ENCODE measurements around the gene CIP2A.

The CIP2A gene

GRCh38 chr3:108564564-108564963 is 24.7 kb downstream of the CIP2A start:
- no peak for DNase-seq (ENCODE audit: low read depth in 2 of 2)

DNA sequence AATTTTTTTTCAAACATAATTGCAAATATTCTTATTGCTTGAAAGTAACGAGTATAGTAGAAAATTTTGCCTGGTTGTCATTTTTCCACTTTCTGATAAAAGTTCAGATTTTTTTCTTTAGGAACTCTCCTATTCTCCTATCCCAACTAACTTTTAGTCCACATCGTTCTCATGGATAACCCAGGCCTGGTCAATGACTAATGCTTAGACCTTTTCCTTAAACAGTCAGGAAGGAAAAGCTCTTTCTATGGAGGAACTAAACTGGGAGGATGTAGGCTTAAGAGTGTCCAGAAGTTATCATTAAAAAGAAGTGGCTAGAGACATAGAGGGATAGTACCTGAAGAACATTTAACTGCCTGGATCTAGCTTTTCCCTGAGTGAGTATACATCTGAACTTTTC is 26.7 kb downstream of the CIP2A start:
- no peak for DNase-seq (ENCODE audit: low read depth in 2 of 2)

DNA sequence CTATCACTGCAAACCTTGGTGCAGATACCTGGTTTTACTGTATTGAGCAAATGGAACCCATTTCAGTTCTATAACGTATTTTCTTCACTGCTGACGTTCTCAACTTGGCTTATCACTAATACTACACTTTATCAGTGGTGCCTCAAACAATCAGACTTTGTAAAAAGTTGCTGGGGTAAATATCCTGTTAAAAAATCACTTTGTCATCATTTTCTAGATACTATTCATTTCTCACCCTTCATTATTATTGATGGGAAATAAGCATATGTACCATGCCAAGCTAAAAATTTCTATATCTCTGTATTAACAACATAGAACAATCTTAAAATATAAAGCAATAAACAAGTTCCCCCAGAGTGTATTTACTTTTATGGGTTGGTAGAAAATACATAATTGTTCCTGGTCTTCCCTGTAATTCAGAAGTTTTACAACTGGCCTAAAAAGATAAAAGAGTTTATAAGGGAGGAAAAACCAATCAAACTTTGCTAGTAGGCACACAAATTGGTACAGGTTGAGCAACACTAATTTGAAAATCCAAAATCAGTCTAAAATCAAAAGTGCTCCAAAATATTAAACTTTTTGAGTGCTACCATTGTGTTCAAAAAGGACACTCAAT is 33.2 kb downstream of the CIP2A start:
- DNase-seq (ENCODE audit: low read depth in 2 of 2), result no peak

DNA sequence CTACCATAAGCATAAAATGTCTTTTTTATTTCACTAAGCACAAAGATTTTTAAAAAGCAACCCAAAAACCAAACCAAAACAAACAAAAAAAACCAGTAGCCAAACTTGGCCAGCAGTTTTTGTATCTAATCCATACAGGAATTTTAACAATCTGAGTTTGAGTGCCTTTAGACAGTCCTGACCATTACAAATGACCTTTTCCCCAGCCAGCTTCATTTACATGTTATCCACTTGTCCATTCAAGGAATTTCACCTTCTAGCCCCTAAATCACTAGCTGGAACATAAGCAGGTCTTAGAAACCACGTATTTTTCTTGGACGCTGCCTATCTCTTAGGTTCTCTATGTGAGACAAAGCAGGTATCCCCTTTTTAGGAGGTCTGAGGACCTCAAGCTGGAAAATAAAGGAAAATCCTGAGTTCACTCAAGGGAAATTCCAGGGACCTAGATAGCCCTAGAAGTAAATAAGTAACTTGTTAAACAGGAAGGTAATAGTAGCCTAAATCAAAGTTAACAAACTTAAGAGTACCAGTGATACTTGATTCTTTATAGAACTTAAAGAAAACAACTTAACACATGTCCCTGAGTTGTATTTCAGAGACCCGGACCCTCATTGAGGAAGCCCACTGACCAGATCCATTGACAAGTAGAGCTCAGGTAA is 34.2 kb downstream of the CIP2A start:
- DNase-seq (ENCODE audit: low read depth in 2 of 2), result no peak

- DNase-seq (ENCODE audit: low read depth in 2 of 2), result no peak
Observed at GRCh38 chr3:108554229-108554628, 35.0 kb downstream of the CIP2A start.

- no peak for DNase-seq (ENCODE audit: low read depth in 2 of 2)
Observed at GRCh38 chr3:108552267-108553159, 36.7 kb downstream of the CIP2A start.

GRCh38 chr3:108548886-108549285 is 40.4 kb downstream of the CIP2A start:
- DNase-seq (ENCODE audit: low read depth in 2 of 2), result no peak

DNA sequence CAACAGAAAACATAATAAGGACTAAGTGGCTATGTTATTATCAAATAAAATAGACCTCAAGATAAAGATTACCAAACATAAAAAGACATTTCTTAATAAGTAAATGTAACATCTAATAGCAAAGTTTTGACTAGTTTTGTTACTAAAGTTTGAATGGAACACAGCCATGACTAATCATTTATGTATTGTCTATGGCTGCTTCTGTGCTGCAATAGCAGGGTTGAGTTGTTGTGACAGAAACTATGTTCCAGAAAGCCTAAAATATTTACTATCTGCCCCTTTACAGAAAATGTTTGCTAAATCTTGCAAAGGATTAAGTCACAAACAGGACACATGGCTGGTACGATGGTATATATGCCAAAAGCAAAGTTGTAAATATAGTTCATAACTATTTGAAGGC is 40.9 kb downstream of the CIP2A start:
- no peak for DNase-seq (ENCODE audit: low read depth in 2 of 2)

GRCh38 chr3:108546692-108547091 is 42.5 kb downstream of the CIP2A start:
- DNase-seq (ENCODE audit: low read depth in 2 of 2), result no peak

DNA sequence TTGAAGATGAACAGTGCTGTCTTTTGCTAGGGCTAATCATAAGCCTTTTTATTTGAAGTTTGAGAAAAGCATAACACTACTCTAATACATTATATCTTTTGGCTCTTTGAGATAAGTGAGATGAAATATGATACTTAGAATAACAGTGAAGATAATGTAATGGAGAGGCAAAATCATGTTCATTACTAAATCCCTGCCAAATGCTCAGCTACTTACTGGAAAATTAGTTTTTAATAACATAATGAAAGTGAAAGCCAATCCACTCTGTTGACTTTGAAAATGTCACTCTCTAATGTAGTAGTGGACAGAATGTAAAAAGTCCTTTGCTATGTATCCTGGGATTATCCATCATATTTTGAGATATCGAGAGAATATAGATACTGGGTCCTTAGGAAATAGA is 43.0 kb downstream of the CIP2A start:
- DNase-seq (ENCODE audit: low read depth in 2 of 2), result no peak

DNA sequence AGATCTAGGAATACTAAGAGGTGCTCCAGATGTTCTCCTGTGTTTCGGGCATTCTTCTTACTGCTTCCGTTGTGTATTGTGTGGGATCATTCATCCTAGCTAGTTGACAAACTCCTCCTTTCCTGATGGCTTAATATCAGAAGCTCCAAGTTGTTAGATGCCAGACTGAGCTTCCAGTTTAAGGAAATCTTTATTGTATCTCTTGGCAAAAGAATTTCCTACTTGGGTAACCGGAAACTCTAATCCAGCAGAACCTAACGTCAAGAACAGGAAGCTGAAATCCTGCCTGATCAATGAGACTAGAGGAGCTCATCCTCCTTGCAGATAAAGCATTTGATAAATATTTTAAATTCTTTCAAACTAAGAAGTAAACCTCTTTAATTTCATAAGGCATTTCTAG is 51.2 kb downstream of the CIP2A start:
- no peak for DNase-seq (ENCODE audit: low read depth in 2 of 2)

GRCh38 chr3:108528459-108529252 is 60.6 kb downstream of the CIP2A start:
- DNase-seq (ENCODE audit: low read depth in 2 of 2), result no peak

DNA sequence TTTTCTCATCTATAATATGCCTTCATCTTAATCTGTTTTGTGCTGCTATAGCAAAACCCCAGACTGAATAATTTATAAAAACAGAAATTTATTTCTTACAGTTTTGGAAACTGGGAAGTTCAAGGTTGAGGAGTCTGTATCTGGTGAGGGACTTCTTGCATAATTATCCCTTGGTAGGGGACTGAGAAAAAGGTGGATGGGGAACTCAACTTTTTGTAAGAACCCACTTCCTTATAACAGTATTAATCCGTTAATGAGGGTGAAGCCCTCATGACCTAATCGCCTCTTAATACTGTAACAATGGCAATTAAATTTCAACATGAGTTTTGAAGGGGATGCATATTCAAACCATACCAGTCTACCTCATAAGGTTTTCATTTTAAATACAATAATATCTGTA is 61.4 kb downstream of the CIP2A start:
- no peak for DNase-seq (ENCODE audit: low read depth in 2 of 2)

DNA sequence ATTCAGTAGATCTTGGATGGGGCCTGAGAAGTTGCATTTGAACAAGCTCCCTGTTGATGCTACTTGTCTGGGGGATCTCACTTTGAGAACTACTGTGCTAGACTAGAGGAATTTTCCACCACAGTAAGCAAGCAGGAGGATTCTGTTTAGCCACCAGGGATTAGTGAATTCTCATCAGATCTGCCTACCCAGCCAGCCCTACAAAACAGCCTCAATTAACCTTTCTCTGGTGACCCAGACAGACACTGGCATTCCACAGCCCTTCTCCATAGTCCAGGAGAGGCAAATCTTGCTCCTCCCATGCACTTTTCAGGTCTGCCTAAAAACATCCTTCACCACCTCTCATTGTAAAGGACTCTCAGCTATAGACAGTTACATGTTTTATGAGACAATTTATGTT is 62.1 kb downstream of the CIP2A start:
- no peak for DNase-seq (ENCODE audit: low read depth in 2 of 2)

DNA sequence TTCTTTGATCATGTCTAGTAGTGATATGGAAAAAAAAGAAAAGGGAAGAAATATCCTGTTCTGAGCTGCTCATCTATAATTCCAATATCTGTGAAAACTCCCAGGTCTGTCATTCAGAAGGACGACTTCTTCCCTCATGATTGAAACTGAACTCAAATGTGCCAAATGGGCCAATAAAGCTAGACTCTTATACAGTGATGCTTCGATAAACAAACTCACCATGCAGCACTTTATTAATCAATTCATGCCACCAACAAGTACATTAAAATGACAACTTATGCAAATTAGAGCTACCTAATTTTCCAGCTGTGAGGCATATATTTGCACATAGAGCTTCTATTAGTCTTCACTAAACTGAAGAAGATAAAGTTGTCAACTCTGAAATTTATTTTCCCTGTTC is 63.3 kb downstream of the CIP2A start:
- DNase-seq (ENCODE audit: low read depth in 2 of 2), result no peak

GRCh38 chr3:108525256-108525655 is 64.0 kb downstream of the CIP2A start:
- DNase-seq (ENCODE audit: low read depth in 2 of 2), result no peak

GRCh38 chr3:108524537-108524936 is 64.7 kb downstream of the CIP2A start:
- DNase-seq (ENCODE audit: low read depth in 2 of 2), result no peak

DNA sequence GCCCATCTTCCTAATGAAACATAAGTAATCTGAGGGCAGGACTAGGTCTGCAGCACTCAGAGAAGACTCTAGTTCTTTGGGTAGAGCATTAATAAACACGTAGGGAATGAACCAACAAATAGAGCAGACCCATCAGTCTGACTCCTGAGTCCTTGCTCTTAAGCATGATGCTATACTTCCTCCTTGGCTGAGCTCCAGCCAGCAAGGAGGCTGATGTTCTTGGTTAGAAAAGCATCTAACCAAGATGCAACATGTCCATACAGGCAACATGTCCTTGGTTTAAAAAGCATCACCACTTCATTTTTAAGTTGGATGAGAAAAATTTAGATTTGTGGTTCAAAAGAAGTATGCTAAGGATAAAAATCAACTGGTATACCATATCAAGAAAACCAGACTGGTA is 70.3 kb downstream of the CIP2A start:
- DNase-seq (ENCODE audit: low read depth in 2 of 2), result no peak

DNA sequence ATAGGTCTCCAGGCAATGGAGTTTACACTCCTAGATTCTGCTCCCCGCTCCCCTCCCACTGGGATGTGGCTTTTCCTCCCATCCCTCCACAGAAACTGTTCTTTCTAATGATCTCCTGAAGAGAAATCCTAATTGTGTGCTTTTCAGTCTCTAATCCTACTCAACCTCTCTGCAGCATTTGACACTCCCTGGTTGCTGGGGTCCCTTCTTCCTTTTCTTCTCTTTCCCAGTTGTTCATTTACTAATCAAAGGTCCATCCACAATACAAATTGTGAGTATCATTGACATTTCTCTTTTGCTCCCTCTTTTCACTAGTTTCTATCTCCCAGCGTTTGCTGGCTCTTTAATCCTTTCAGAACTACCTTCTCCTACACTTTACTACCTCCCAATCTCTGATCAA is 72.4 kb downstream of the CIP2A start:
- DNase-seq (ENCODE audit: low read depth in 2 of 2), result no peak

DNA sequence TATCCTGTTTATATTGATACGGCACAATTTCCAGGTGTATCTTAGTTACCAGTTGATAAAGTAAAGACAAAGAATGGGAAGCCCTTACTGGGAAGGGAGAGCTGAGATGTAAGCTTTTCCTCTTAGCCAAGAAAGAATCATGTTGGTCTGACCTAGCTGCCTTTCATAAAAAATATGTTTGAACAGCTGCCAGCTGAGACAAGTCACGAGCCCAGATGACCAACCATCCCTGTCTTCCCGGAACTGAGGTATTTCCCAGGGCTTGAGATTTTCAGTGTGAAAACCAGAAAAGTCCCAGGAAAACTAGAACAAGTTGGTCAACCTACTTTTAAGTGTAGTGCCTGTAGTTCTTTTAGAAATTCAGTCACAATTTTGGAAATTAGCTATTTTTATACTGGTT is 75.3 kb downstream of the CIP2A start:
- no peak for DNase-seq (ENCODE audit: low read depth in 2 of 2)

- no peak for DNase-seq (ENCODE audit: low read depth in 2 of 2)
Observed at GRCh38 chr3:108512671-108513070, 76.6 kb downstream of the CIP2A start.

DNA sequence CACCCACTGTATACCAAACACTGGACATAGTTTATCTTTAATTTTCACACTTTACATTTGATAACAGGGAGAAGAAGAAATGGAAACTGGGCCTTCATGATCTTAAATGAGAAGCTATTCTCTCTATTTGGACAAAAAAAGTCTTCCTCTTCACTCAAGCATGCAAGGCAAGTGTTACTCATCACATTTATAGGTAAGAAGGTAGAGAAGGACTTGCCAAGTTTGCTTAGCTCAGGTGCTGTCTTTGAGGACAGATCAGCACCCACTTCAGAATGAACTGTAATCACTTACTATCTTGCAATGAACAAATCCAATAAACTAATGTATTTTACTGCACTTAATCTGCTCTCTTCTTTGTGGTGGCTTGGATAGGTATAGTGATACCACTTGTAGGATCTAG is 77.7 kb downstream of the CIP2A start:
- no peak for DNase-seq (ENCODE audit: low read depth in 2 of 2)
